Measurements from ENCODE around the gene TIMM22.

The TIMM22 gene

DNA sequence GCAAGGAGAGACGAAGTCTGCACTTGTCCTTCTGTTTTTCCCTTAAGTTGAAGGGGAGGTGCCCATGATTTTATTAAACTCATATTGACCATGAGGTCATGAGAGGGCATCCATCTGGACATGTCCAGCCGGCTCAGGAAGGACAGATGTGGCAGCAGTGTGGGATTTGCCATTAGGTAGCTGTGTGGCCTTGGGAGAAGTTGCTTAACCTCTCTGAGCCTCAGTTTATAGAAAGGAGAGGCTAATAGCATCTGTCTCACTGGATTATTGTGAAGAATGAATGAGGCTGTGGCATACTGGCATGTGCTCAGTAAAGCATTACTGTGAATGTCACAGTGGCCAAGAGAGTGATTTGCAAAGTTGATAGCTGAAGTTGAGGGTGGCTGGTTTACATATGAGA is 1.2 kb downstream of the TIMM22 start:
- H3K27me3 ChIP-seq (ENCODE audit: insufficient read depth, insufficient read length) = no peaks in the 10 kb centered on the region
- TF ChIP-seq ZNF274 (IDR thresholded peaks at IDR 0.05; ENCODE audit: low read depth, low read length) (no peak), YY1 (IDR thresholded peaks at IDR 0.05; ENCODE audit: insufficient read depth, insufficient read length) (no peak), SUZ12 (IDR thresholded peaks at IDR 0.05; ENCODE audit: extremely low read depth, insufficient read depth, insufficient read length) (no peak)
- peaks cover 47% of the 10 kb centered on the region for H3K36me3 ChIP-seq (ENCODE audit: insufficient read depth, insufficient read length, low read length)
- no peak overlapping the region for H3K9ac ChIP-seq (ENCODE audit: insufficient read length, low read depth)
- H3K4me1 ChIP-seq (ENCODE audit: insufficient read depth, insufficient read length) = peaks cover 9% of the 10 kb centered on the region
- no peak for DNase-seq (ENCODE audit: low read depth, low spot score)
- no peaks in the 10 kb centered on the region for H3K9me3 ChIP-seq (ENCODE audit: insufficient read depth, low read length)
- H3K4me3 ChIP-seq (ENCODE audit: insufficient read length, low read depth) = peak overlapping the region; percentile 96

- DNase-seq (ENCODE audit: low read depth, low spot score) = no peak
- Histone ChIP-seq H3K9me3 (ENCODE audit: insufficient read depth, low read length) (no peaks in the 10 kb centered on the region), H3K9ac (ENCODE audit: insufficient read length, low read depth) (no peak overlapping the region), H3K4me3 (ENCODE audit: insufficient read length, low read depth) (no peak overlapping the region), H3K27me3 (ENCODE audit: insufficient read depth, insufficient read length) (no peaks in the 10 kb centered on the region), H3K4me1 (ENCODE audit: insufficient read depth, insufficient read length) (peaks cover 19% of the 10 kb centered on the region), H3K36me3 (ENCODE audit: insufficient read depth, insufficient read length, low read length) (peaks cover 73% of the 10 kb centered on the region)
- TF ChIP-seq ZNF274 (IDR thresholded peaks at IDR 0.05; ENCODE audit: low read depth, low read length) (no peak), YY1 (IDR thresholded peaks at IDR 0.05; ENCODE audit: insufficient read depth, insufficient read length) (no peak), SUZ12 (IDR thresholded peaks at IDR 0.05; ENCODE audit: extremely low read depth, insufficient read depth, insufficient read length) (no peak)
Observed at GRCh38 chr17:1000597-1001461, 3.9 kb downstream of the TIMM22 start.

DNA sequence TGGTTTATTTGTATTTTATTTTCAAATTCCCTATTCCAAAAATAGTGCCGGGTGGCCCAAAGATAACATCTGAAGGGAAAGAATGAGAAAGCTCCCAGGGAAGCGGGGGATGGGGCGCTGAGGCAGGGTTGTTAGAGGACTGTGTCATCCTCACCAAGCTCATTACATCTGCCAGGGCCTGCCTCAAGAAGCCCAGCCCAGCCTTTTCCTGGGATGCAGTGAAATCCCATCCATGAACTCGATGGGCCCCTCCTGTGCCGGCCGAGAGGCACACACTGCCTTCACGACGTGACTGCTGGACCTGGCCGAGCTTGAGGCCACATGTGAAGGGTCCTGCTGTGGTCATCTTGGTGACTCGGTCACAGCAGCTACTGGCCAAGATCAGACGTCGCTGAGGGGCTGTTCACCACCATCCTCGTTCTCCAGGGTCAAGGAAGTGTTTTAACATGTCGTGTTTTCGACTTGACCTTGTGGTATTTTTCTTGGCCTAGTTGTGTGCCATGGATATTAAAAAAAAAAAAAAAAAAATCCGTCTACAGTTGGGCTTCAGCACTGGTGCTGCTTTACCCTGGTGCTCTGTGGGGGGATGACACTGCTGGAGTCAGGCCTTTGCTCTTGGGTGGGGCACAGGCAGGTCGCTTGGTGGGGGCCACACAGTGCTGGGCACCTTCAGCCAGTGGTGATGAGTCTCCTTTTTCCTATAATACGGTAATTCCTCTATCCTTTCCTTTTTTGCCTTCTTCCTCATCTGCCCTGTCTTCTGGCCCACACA is 4.9 kb downstream of the TIMM22 start:
- TF ChIP-seq ZNF274 (IDR thresholded peaks at IDR 0.05; ENCODE audit: low read depth, low read length) (no peak), YY1 (IDR thresholded peaks at IDR 0.05; ENCODE audit: insufficient read depth, insufficient read length) (no peak)
- peaks cover 78% of the 10 kb centered on the region for H3K36me3 ChIP-seq (ENCODE audit: insufficient read depth, insufficient read length, low read length)
- H3K27me3 ChIP-seq (ENCODE audit: insufficient read depth, insufficient read length) = no peaks in the 10 kb centered on the region

DNA sequence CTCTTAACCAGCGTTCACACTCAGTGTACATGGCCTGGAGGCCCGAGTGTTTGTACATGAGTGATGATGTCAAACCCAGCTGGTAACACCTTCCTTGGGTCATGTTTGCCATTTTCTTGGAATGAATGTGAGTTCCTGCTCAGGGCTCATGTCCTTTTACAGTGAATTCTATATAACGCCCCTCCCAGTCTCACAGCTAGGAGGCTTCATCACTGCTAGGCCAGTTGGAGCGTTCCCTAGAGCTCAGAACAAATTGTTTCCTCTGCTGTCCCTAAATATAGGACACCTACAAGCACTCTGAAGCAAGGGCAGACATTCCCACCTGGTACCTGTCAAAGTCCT is 5.5 kb downstream of the TIMM22 start:
- H3K4me3 ChIP-seq (ENCODE audit: insufficient read length, low read depth) = no peak overlapping the region
- no peaks in the 10 kb centered on the region for H3K9me3 ChIP-seq (ENCODE audit: insufficient read depth, low read length)
- no peaks in the 10 kb centered on the region for H3K27me3 ChIP-seq (ENCODE audit: insufficient read depth, insufficient read length)
- H3K36me3 ChIP-seq (ENCODE audit: insufficient read depth, insufficient read length, low read length) = peaks cover 83% of the 10 kb centered on the region
- H3K9ac ChIP-seq (ENCODE audit: insufficient read length, low read depth) = no peak overlapping the region
- TF ChIP-seq ZNF274 (IDR thresholded peaks at IDR 0.05; ENCODE audit: low read depth, low read length) = no peak
- TF ChIP-seq YY1 (IDR thresholded peaks at IDR 0.05; ENCODE audit: insufficient read depth, insufficient read length) = no peak
- no peak for TF ChIP-seq SUZ12 (IDR thresholded peaks at IDR 0.05; ENCODE audit: extremely low read depth, insufficient read depth, insufficient read length)
- H3K4me1 ChIP-seq (ENCODE audit: insufficient read depth, insufficient read length) = peaks cover 25% of the 10 kb centered on the region
- DNase-seq (ENCODE audit: low read depth, low spot score) = no peak

More for the DNA sequence above, 4.9 kb downstream of the TIMM22 start:
- Histone ChIP-seq H3K4me1 (ENCODE audit: insufficient read depth, insufficient read length) (peaks cover 25% of the 10 kb centered on the region), H3K4me3 (ENCODE audit: insufficient read length, low read depth) (no peak overlapping the region), H3K9ac (ENCODE audit: insufficient read length, low read depth) (no peak overlapping the region), H3K9me3 (ENCODE audit: insufficient read depth, low read length) (no peaks in the 10 kb centered on the region)
- DNase-seq (ENCODE audit: low read depth, low spot score) = no peak

DNA sequence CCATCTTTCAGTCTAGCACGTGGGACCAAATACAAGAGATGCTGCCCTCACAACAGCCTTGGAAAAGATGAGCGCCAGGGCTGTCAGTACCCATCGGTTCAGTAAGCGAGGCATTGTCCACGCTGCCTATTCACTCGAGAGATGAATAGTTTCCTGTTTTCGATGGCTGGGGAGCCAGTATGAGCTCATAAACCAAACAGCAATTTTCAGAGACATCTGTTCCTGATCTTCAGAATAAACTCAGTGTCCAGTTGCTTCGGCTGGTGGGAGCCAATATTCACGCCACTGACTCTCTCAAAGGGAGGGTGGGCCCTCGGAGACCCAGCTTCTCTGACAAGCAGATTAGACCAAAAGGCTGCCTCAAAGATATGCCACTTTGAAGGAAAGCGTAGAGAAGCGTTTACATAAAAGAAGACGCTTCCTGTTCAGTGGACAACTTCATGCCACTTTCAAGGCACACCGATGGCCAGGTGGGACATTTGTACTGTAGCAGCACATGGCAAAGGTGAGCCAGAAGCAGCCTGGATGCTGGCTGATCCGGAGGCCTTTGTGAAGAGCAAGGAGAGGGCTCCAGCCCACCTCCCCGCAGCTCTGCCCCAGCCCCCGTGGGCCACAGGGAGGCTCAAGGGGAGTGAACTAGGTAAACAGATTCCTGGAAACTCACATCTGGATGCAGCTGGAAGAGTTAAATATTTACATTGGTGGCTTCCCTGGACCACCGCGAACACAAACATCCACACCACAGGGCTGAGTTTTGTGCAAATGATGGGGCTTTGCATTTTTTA is 6.0 kb downstream of the TIMM22 start:
- no peak overlapping the region for H3K9ac ChIP-seq (ENCODE audit: insufficient read length, low read depth)
- H3K36me3 ChIP-seq (ENCODE audit: insufficient read depth, insufficient read length, low read length) = peaks cover 88% of the 10 kb centered on the region
- no peaks in the 10 kb centered on the region for H3K9me3 ChIP-seq (ENCODE audit: insufficient read depth, low read length)
- peaks cover 25% of the 10 kb centered on the region for H3K4me1 ChIP-seq (ENCODE audit: insufficient read depth, insufficient read length)
- no peak for DNase-seq (ENCODE audit: low read depth, low spot score)
- H3K27me3 ChIP-seq (ENCODE audit: insufficient read depth, insufficient read length) = no peaks in the 10 kb centered on the region
- TF ChIP-seq SUZ12 (IDR thresholded peaks at IDR 0.05; ENCODE audit: extremely low read depth, insufficient read depth, insufficient read length) (no peak), YY1 (IDR thresholded peaks at IDR 0.05; ENCODE audit: insufficient read depth, insufficient read length) (no peak), ZNF274 (IDR thresholded peaks at IDR 0.05; ENCODE audit: low read depth, low read length) (no peak)
- H3K4me3 ChIP-seq (ENCODE audit: insufficient read length, low read depth) = no peak overlapping the region

GRCh38 chr17:1003633-1003971 is 6.7 kb downstream of the TIMM22 start:
- Histone ChIP-seq H3K27me3 (ENCODE audit: insufficient read depth, insufficient read length) (no peaks in the 10 kb centered on the region), H3K4me3 (ENCODE audit: insufficient read length, low read depth) (no peak overlapping the region), H3K36me3 (ENCODE audit: insufficient read depth, insufficient read length, low read length) (peaks cover 89% of the 10 kb centered on the region), H3K4me1 (ENCODE audit: insufficient read depth, insufficient read length) (peaks cover 23% of the 10 kb centered on the region), H3K9me3 (ENCODE audit: insufficient read depth, low read length) (no peaks in the 10 kb centered on the region), H3K9ac (ENCODE audit: insufficient read length, low read depth) (no peak overlapping the region)
- TF ChIP-seq ZNF274 (IDR thresholded peaks at IDR 0.05; ENCODE audit: low read depth, low read length) = no peak
- TF ChIP-seq YY1 (IDR thresholded peaks at IDR 0.05; ENCODE audit: insufficient read depth, insufficient read length) = no peak
- TF ChIP-seq SUZ12 (IDR thresholded peaks at IDR 0.05; ENCODE audit: extremely low read depth, insufficient read depth, insufficient read length) = no peak
- DNase-seq (ENCODE audit: low read depth, low spot score) = no peak

All from NT2/D1 (cell line).